ENCODE results near the gene MRPL17.
"Not testable (repeated sequence)": the region's sequence is repeated elsewhere in the genome, so short reads cannot be mapped to it uniquely, and the experiment has no call there.

The MRPL17 gene

GRCh38 chr11:6682936-6683861 lies at the start of gene MRPL17:
TSS of gene MRPL17 (minus strand) at chr11:6683340. CDS start at chr11:6683296, 44 bp downstream.
- DNase-seq (ENCODE audit: low read depth) = peak; percentile 97

GRCh38 chr11:6727971-6728760 lies 45.0 kb upstream of the MRPL17 start:
- no peak for DNase-seq (ENCODE audit: low read depth)

GRCh38 chr11:6725386-6725896 lies 42.3 kb upstream of the MRPL17 start:
- no peak for DNase-seq (ENCODE audit: low read depth)

GRCh38 chr11:6724013-6724412 lies 40.9 kb upstream of the MRPL17 start:
- no peak for DNase-seq (ENCODE audit: low read depth)

- DNase-seq (ENCODE audit: low read depth) = no peak
These were observed 38.2 kb upstream of the MRPL17 start for GRCh38 chr11:6721343-6721742.

- no peak for DNase-seq (ENCODE audit: low read depth)
These were observed 36.4 kb upstream of the MRPL17 start for GRCh38 chr11:6719576-6719975.

GRCh38 chr11:6717426-6717825 lies 34.3 kb upstream of the MRPL17 start:
- no peak for DNase-seq (ENCODE audit: low read depth)

- DNase-seq (ENCODE audit: low read depth) = not testable (repeated sequence)
These were observed 28.4 kb upstream of the MRPL17 start for GRCh38 chr11:6711552-6711951.

GRCh38 chr11:6708876-6709275 lies 25.7 kb upstream of the MRPL17 start:
- no peak for DNase-seq (ENCODE audit: low read depth)

GRCh38 chr11:6705905-6706535 lies 22.9 kb upstream of the MRPL17 start:
- no peak for DNase-seq (ENCODE audit: low read depth)

- no peak for DNase-seq (ENCODE audit: low read depth)
These were observed 20.3 kb upstream of the MRPL17 start for GRCh38 chr11:6703247-6704063.

GRCh38 chr11:6701955-6702354 lies 18.8 kb upstream of the MRPL17 start:
- not testable (repeated sequence) for DNase-seq (ENCODE audit: low read depth)

- DNase-seq (ENCODE audit: low read depth) = no peak
These were observed 12.2 kb upstream of the MRPL17 start for GRCh38 chr11:6695377-6695776.

GRCh38 chr11:6694229-6694535 lies 11.0 kb upstream of the MRPL17 start:
- no peak for DNase-seq (ENCODE audit: low read depth)

- no peak for DNase-seq (ENCODE audit: low read depth)
These were observed 10.4 kb upstream of the MRPL17 start for GRCh38 chr11:6693342-6694228.

- no peak for DNase-seq (ENCODE audit: low read depth)
These were observed 9.0 kb upstream of the MRPL17 start for GRCh38 chr11:6692128-6692527.

- not testable (repeated sequence) for DNase-seq (ENCODE audit: low read depth)
These were observed 7.4 kb upstream of the MRPL17 start for GRCh38 chr11:6690431-6691132.

GRCh38 chr11:6687876-6688275 lies 4.7 kb upstream of the MRPL17 start:
- no peak for DNase-seq (ENCODE audit: low read depth)

GRCh38 chr11:6686006-6686405 lies 2.9 kb upstream of the MRPL17 start:
- DNase-seq (ENCODE audit: low read depth) = no peak

- DNase-seq (ENCODE audit: low read depth) = not testable (repeated sequence)
These were observed 928 bp upstream of the MRPL17 start for GRCh38 chr11:6684068-6684467.
